HepG2 (cell line): Measurements from ENCODE around the gene PHLPP2. TPM values are rescaled to one million over a fixed set of nuclear protein-coding genes. Genes with fewer than 3 reads are reported as not detected.
A peak's percentile ranks its signal among the peaks of the same experiment; 100 is the strongest.

Source experiments
- ATAC-seq: fragments of 200-7000 bp; cut with Tn5 transposase; 3 replicates; pipeline ENCODE4 v1.9.1; 2020; ENCODE audit warnings: mild to moderate bottlenecking, moderate library complexity
- BruUV-seq: library from RNA; stranded (reverse); fragments of 400-500 nt; replicated peaks from 2 replicates; lab custom pipeline; 2021; lab: Mats Ljungman, UMichigan
- CTCF ChIA-PET: fragments of 300-600 bp; formaldehyde crosslinking; extraction: SDS; loops from one replicate; lab custom pipeline; 2021; ENCODE audit warnings: low total read pairs, inconsistent platforms, low intra/inter-chr PET ratio; lab: Yijun Ruan, JAX
- POLR2A ChIA-PET: fragments of 350-600 bp; sonication (Branson Sonifier 250); formaldehyde crosslinking; loops from one replicate; lab custom pipeline; 2020; ENCODE audit warnings: antibody characterized with exemption, inconsistent platforms; lab: Yijun Ruan, JAX
- DNase-seq: peaks from one replicate; pipeline ENCODE4 v3.0.0-alpha.2; 2015; ENCODE audit warnings: low spot score
- FAIRE-seq: peaks from 3 replicates; lab custom pipeline; 2011; peaks lifted over from hg19 to GRCh38; lab: Jason Lieb, UNC
- H2AFZ ChIP-seq: one replicate; pipeline ENCODE4 v1.6.1; 2011; ENCODE audit warnings: low read length, inconsistent platforms
- H3K27ac ChIP-seq: fragments of 300-600 bp; 3 replicates; pipeline ENCODE4 v1.8.0; 2011; ENCODE audit warnings: mixed run types, mild to moderate bottlenecking, mixed read lengths, low read length, inconsistent platforms; ENCODE audit not compliant: insufficient read depth; ENCODE audit errors: extremely low read length
- H3K27me3 ChIP-seq, 2 experiments: fragments of 200-600 bp in 1 of 2; 2 replicates in 1 of 2; 3 replicates in 1 of 2; pipeline versions ENCODE4 v1.6.0 to v1.8.0; 2011; ENCODE audit warnings: low read length in 2 of 2, mild to moderate bottlenecking in 2 of 2, moderate library complexity in 2 of 2, inconsistent platforms in 1 of 2; ENCODE audit not compliant: insufficient read depth in 2 of 2, control insufficient read depth in 1 of 2
- H3K36me3 ChIP-seq, 2 experiments: fragments of 200-600 bp in 1 of 2; replicated peaks in 1 of 2; 2 replicates in 1 of 2; 3 replicates in 1 of 2; pipeline versions ENCODE4 v1.5.1 to v1.8.0; 2011; ENCODE audit warnings: low read length in 2 of 2, inconsistent platforms in 1 of 2; ENCODE audit not compliant: insufficient read depth in 2 of 2, control insufficient read depth in 1 of 2
- H3K4me1 ChIP-seq: 2 replicates; pipeline ENCODE4 v1.5.1; 2012; ENCODE audit warnings: low read length, inconsistent platforms; ENCODE audit not compliant: insufficient read depth
- H3K4me2 ChIP-seq: 2 replicates; pipeline ENCODE4 v1.6.0; 2011; ENCODE audit warnings: low read depth, low read length, inconsistent platforms
- H3K4me3 ChIP-seq, 3 experiments: fragments of 200-600 bp in 1 of 3; sonication (generic), shearing (Covaris generic) in 1 of 3; replicated peaks in 1 of 3; 2 replicates each; pipeline ENCODE4 v1.5.1; 2011 to 2016; ENCODE audit warnings: low read length in 3 of 3, inconsistent platforms in 2 of 3, low read depth in 2 of 3, mild to moderate bottlenecking in 2 of 3, control low read depth in 1 of 3, mixed read lengths in 1 of 3; ENCODE audit not compliant: insufficient read depth in 1 of 3
- H3K79me2 ChIP-seq: one replicate; pipeline ENCODE4 v1.6.1; 2011; ENCODE audit warnings: low read length, inconsistent platforms; ENCODE audit not compliant: insufficient read depth
- H3K9ac ChIP-seq: 2 replicates; pipeline ENCODE4 v1.6.0; 2011; ENCODE audit warnings: mild to moderate bottlenecking, low read depth, low read length, inconsistent platforms; ENCODE audit not compliant: insufficient read depth
- H3K9me3 ChIP-seq: 2 replicates; pipeline ENCODE4 v1.5.1; 2012; ENCODE audit warnings: mild to moderate bottlenecking, low read length
- H4K20me1 ChIP-seq: 2 replicates; pipeline ENCODE4 v1.6.0; 2011; ENCODE audit warnings: inconsistent platforms, mild to moderate bottlenecking, low read length, moderate library complexity; ENCODE audit not compliant: insufficient read depth
- CBFB ChIP-seq: sonication (generic); formaldehyde crosslinking; IDR thresholded peaks from 2 replicates; pipeline ENCODE4 v1.4.0; 2020; ENCODE audit warnings: missing genetic modification reagents
- CHD4 ChIP-seq: fragments of 200-600 bp; sonication (generic); IDR thresholded peaks from 2 replicates; pipeline ENCODE4 v1.7.0; 2017; ENCODE audit warnings: mild to moderate bottlenecking, low read length, borderline replicate concordance
- ELF1 ChIP-seq: sonication (generic); formaldehyde crosslinking; IDR thresholded peaks from 2 replicates; pipeline ENCODE4 v1.4.0; 2020; ENCODE audit warnings: missing genetic modification reagents
- HDAC2 ChIP-seq: sonication (generic); formaldehyde crosslinking; IDR thresholded peaks from 2 replicates; pipeline ENCODE4 v1.4.0; 2020; ENCODE audit warnings: missing genetic modification reagents
- HNRNPL ChIP-seq: fragments of 200-400 bp; formaldehyde crosslinking; IDR thresholded peaks from 2 replicates; pipeline ENCODE4 v1.6.1; 2017; ENCODE audit warnings: mild to moderate bottlenecking, low read depth, low read length
- KAT7 ChIP-seq: IDR thresholded peaks from 2 replicates; pipeline ENCODE4 v1.6.1; 2018; ENCODE audit warnings: borderline replicate concordance, missing compliant biosample characterization
- MIXL1 ChIP-seq: IDR thresholded peaks from 2 replicates; pipeline ENCODE4 v1.6.1; 2016
- SNRNP70 ChIP-seq: fragments of 200-400 bp; formaldehyde crosslinking; IDR thresholded peaks from 2 replicates; pipeline ENCODE4 v1.6.1; 2017; ENCODE audit warnings: mild to moderate bottlenecking, low read depth, low read length, moderate library complexity
- TMF1 ChIP-seq: sonication (generic); formaldehyde crosslinking; IDR thresholded peaks from 2 replicates; pipeline ENCODE4 v1.8.1; 2022; ENCODE audit warnings: low read depth, missing genetic modification reagents
- ZBTB38 ChIP-seq: sonication (generic); formaldehyde crosslinking; IDR thresholded peaks from 2 replicates; pipeline ENCODE4 v1.5.1; 2020; ENCODE audit warnings: mild to moderate bottlenecking, missing genetic modification reagents
- ZFP36L2 ChIP-seq: sonication (generic); formaldehyde crosslinking; IDR thresholded peaks from 2 replicates; pipeline ENCODE4 v1.4.0; 2020; ENCODE audit warnings: missing genetic modification reagents
- ZNF205 ChIP-seq: IDR thresholded peaks from 2 replicates; pipeline ENCODE4 v1.6.1; 2018; ENCODE audit warnings: missing biosample characterization, missing genetic modification reagents
- ZNF333 ChIP-seq: sonication (generic); formaldehyde crosslinking; IDR thresholded peaks from 2 replicates; pipeline ENCODE4 v1.4.0; 2020; ENCODE audit warnings: mild to moderate bottlenecking, missing genetic modification reagents, borderline replicate concordance
- ZNF33B ChIP-seq: sonication (generic); formaldehyde crosslinking; IDR thresholded peaks from 2 replicates; pipeline ENCODE4 v1.5.1; 2020; ENCODE audit warnings: mild to moderate bottlenecking, missing genetic modification reagents
- ZNF607 ChIP-seq: sonication (generic); formaldehyde crosslinking; IDR thresholded peaks from 2 replicates; pipeline ENCODE4 v1.5.1; 2020; ENCODE audit warnings: missing genetic modification reagents, mild to moderate bottlenecking, borderline replicate concordance
- ZNF768 ChIP-seq: sonication (generic); formaldehyde crosslinking; IDR thresholded peaks from 2 replicates; pipeline ENCODE4 v1.4.0; 2020; ENCODE audit warnings: missing genetic modification reagents
- WGBS: methylation state at CpG from one replicate; pipeline ENCODE4 v1.1.6; 2017; ENCODE audit warnings: low lambda C conversion rate; 5-methylcytosine and 5-hydroxymethylcytosine counted together
- in situ Hi-C: cut with HindIII; loops from 2 replicates; pipeline ENCODE4 v1.10.0; 2017; ENCODE audit warnings: low pct_unique_long_range_greater_than_20kb; ENCODE audit not compliant: extremely low pct_ligation_motif_present
- intact Hi-C: fragments of 100-400 bp; cut with micrococcal nuclease; formaldehyde crosslinking; loops from one replicate; pipeline ENCODE4 v1.10.0; 2022; ENCODE audit not compliant: unreplicated experiment
- polyA plus RNA-seq, 8 experiments: library from polyadenylated mRNA; depleted of rRNA in 3 of 8; stranded (reverse) in 7 of 8; unstranded in 1 of 8; fragments of >200 nt; fragmentation: Illumina TruSeq in 4 of 8; extraction: Trizol in 4 of 8; gene quantifications; 2 replicates each; pipeline versions ENCODE4 v1.2.1 to v1.2.3, GENCODE V29; 2011 to 2016; ENCODE audit warnings: low read depth in 4 of 8, missing spikeins in 1 of 8, mixed read lengths in 1 of 8; ENCODE audit not compliant: insufficient read depth in 1 of 8
- total RNA-seq, 5 experiments: library from RNA; depleted of rRNA; stranded (reverse); fragments of >200 nt; fragmentation: Illumina TruSeq; extraction: Trizol; gene quantifications; 2 replicates each; pipeline ENCODE4 v1.2.3, GENCODE V29; 2016; ENCODE audit warnings: low read depth in 1 of 5
- TF ChIP-seq, protein P1 (sequence below): sonication (generic); formaldehyde crosslinking; IDR thresholded peaks from 2 replicates; pipeline ENCODE4 v1.4.0; 2020; ENCODE audit warnings: missing genetic modification reagents, mild to moderate bottlenecking, borderline replicate concordance
- TF ChIP-seq, protein P2 (sequence below): IDR thresholded peaks from 2 replicates; pipeline ENCODE4 v1.6.1; 2016
- TF ChIP-seq, protein P3 (sequence below): IDR thresholded peaks from 2 replicates; pipeline ENCODE4 v1.6.1; 2016; ENCODE audit warnings: mild to moderate bottlenecking, missing biosample characterization, missing genetic modification reagents

PHLPP2 gene
- total and polyA plus RNA-seq, 2 of the 13 experiments (the other 11 are each of a cell fraction or from before 2014, with no cell fraction given), result 8.9 TPM

DNA sequence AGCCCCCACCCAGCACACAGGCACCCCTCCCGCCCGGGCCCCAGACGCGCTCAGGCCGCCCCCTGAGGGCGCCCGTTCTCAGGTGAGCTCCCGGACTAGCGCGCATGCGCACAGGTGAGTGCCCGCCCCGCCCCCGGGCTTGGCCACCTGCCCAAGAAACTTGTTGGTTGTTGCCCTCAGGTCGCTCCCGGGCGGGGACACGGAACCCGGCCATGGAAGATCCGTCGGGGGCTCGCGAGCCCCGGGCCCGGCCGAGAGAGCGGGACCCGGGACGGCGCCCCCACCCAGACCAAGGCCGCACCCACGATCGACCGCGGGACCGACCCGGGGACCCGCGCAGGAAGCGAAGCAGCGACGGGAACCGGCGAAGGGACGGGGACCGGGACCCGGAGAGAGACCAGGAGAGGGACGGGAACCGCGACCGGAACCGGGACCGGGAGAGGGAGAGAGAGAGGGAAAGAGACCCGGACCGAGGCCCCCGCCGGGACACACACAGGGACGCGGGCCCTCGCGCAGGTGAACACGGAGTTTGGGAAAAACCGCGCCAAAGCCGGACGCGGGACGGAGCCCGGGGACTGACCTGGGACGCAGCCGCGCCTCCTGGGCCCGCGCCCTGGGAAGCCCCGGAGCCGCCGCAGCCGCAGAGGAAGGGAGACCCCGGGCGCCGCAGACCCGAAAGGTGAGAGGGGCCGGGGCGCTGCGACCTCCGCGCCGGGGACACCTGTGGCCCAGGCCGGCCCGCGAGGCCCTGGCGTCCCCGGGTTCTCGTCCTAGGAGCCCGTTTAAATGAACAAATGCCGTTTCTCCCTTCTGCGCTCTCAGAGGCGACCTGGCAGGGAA is 98.3 kb downstream of the PHLPP2 start, which contains the start of gene MARVELD3:
MARVELD3 (plus strand) TSS at position 167 of the 840 bp plus-strand sequence; CDS start at position 213, 46 bp downstream.
- in situ Hi-C loops (no loop called here), intact Hi-C loops (no loop called here)
- WGBS, result 3% methylated on average over 47 of the region's 98 CpGs
- no peak for FAIRE-seq
- H3K4me3 ChIP-seq, result peak within 1 kb of the TSS; percentile 81 to 92 (median 90)
- peak; percentile 46 for DNase-seq
- TSS peak; percentile 65 for BruUV-seq
- H3K79me2 ChIP-seq, result no peaks in the 10 kb centered on the region
- POLR2A ChIA-PET, result interaction anchor here (0.6 to 0.8 kb wide), 2 partner anchors 15 to 61 kb away, joined by 3 read pairs; no protein-coding TSS in a partner anchor
- H3K9ac ChIP-seq, result peak within 1 kb of the TSS; percentile 77
- H3K4me1 ChIP-seq, result peaks cover 49% of the 10 kb centered on the region
- peak; percentile 54 for ATAC-seq
- H3K4me2 ChIP-seq, result peak within 1 kb of the TSS; percentile 93
- H3K36me3 ChIP-seq, result no peaks in the 10 kb centered on the region
- no peaks in the 10 kb centered on the region for H4K20me1 ChIP-seq
- H3K27ac ChIP-seq, result no peak within 1 kb of the TSS
- H3K9me3 ChIP-seq, result no peaks in the 10 kb centered on the region
- H2AFZ ChIP-seq, result no peak within 1 kb of the TSS
- CTCF ChIA-PET, result interaction anchor here (1.3 kb wide), 1 partner anchor 19 kb away, joined by 3 read pairs; no protein-coding TSS in a partner anchor
- H3K27me3 ChIP-seq, result no peaks in the 10 kb centered on the region; a peak in 1 of 5 replicates
- TF ChIP-seq CBFB (CRISPR knock-in tag) (peak; percentile 64; the same call in 1 of the 2 replicates), ZNF205 (CRISPR knock-in tag) (peak; percentile 45; the same call in 1 of the 2 replicates), ZNF768 (CRISPR knock-in tag) (peak; percentile 66; the same call in 1 of the 2 replicates), ZNF333 (CRISPR knock-in tag) (0 out of 2 replicates have a peak, but pooled peaks have one; percentile 68), ELF1 (peak; percentile 33; the same call in 1 of the 2 replicates), ZNF607 (peak; percentile 65; the same call in 1 of the 2 replicates), ZBTB38 (peak; percentile 52; the same call in 1 of the 2 replicates), ZNF33B (CRISPR knock-in tag) (peak; percentile 45; the same call in 1 of the 2 replicates), MIXL1 (CRISPR knock-in tag) (0 out of 2 replicates have a peak, but pooled peaks have one; percentile 47), HDAC2 (CRISPR knock-in tag) (peak; percentile 17; the same call in 1 of the 2 replicates), KAT7 (CRISPR knock-in tag) (peak; percentile 82; the same call in 1 of the 2 replicates), CHD4 (no peak), ZFP36L2 (CRISPR knock-in tag) (no peak), HNRNPL (no peak), SNRNP70 (no peak), TMF1 (CRISPR knock-in tag) (peak; percentile 90)
- TF ChIP-seq, protein P1, sequence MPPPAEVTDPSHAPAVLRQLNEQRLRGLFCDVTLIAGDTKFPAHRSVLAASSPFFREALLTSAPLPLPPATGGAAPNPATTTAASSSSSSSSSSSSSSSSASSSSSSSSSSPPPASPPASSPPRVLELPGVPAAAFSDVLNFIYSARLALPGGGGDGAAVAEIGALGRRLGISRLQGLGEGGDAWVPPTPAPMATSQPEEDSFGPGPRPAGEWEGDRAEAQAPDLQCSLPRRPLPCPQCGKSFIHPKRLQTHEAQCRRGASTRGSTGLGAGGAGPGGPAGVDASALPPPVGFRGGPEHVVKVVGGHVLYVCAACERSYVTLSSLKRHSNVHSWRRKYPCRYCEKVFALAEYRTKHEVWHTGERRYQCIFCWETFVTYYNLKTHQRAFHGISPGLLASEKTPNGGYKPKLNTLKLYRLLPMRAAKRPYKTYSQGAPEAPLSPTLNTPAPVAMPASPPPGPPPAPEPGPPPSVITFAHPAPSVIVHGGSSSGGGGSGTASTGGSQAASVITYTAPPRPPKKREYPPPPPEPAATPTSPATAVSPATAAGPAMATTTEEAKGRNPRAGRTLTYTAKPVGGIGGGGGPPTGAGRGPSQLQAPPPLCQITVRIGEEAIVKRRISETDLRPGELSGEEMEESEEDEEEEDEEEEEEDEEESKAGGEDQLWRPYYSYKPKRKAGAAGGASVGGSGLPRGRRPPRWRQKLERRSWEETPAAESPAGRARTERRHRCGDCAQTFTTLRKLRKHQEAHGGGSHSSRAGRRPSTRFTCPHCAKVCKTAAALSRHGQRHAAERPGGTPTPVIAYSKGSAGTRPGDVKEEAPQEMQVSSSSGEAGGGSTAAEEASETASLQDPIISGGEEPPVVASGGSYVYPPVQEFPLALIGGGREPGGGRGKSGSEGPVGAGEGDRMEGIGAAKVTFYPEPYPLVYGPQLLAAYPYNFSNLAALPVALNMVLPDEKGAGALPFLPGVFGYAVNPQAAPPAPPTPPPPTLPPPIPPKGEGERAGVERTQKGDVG (CRISPR knock-in tag), result no peak
- TF ChIP-seq, protein P2, sequence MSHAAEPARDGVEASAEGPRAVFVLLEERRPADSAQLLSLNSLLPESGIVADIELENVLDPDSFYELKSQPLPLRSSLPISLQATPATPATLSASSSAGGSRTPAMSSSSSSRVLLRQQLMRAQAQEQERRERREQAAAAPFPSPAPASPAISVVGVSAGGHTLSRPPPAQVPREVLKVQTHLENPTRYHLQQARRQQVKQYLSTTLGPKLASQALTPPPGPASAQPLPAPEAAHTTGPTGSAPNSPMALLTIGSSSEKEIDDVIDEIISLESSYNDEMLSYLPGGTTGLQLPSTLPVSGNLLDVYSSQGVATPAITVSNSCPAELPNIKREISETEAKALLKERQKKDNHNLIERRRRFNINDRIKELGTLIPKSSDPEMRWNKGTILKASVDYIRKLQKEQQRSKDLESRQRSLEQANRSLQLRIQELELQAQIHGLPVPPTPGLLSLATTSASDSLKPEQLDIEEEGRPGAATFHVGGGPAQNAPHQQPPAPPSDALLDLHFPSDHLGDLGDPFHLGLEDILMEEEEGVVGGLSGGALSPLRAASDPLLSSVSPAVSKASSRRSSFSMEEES, result no peak
- TF ChIP-seq, protein P3, sequence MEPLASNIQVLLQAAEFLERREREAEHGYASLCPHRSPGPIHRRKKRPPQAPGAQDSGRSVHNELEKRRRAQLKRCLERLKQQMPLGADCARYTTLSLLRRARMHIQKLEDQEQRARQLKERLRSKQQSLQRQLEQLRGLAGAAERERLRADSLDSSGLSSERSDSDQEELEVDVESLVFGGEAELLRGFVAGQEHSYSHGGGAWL (CRISPR knock-in tag), result peak; percentile 77; the same call in 1 of the 2 replicates
